ENCODE data around the gene MYO5C. TPM values are rescaled to one million over a fixed set of nuclear protein-coding genes. Genes with fewer than 3 reads are reported as not detected.

Gene MYO5C
- total and polyA plus RNA-seq, 2 donors from 2014 or later, result 4.6 to 41.6 TPM

DNA sequence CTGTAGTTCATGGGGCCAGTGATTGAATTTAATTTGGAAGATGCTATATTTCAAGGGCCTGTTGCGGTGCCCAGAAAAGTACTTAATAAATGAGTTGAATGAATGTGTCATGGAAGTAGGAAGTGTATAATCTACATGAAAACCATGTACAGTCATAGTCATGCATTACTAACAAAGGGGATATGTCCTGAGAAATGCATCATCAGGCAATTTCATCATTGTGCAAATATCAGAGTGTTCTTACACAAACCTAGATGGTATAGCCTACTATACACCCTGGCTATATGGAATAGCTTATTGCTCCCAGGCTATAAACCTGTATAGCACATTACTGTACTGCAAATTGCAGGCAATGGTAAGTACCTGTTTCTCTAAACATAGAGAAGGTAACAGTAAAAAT lies 10.7 kb upstream of the MYO5C start:
- intact Hi-C loops (cut with DNase I), result no loop called here
- H3K27ac ChIP-seq (ENCODE audit: low read depth in 2 of 2, low read length in 2 of 2), result no peak overlapping the region
- TF ChIP-seq, protein P1, sequence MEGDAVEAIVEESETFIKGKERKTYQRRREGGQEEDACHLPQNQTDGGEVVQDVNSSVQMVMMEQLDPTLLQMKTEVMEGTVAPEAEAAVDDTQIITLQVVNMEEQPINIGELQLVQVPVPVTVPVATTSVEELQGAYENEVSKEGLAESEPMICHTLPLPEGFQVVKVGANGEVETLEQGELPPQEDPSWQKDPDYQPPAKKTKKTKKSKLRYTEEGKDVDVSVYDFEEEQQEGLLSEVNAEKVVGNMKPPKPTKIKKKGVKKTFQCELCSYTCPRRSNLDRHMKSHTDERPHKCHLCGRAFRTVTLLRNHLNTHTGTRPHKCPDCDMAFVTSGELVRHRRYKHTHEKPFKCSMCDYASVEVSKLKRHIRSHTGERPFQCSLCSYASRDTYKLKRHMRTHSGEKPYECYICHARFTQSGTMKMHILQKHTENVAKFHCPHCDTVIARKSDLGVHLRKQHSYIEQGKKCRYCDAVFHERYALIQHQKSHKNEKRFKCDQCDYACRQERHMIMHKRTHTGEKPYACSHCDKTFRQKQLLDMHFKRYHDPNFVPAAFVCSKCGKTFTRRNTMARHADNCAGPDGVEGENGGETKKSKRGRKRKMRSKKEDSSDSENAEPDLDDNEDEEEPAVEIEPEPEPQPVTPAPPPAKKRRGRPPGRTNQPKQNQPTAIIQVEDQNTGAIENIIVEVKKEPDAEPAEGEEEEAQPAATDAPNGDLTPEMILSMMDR (IDR thresholded peaks at IDR 0.05; ENCODE audit: borderline replicate concordance, extremely low read depth, insufficient read depth), result no peak
- no peaks in the 10 kb centered on the region for H3K9me3 ChIP-seq (ENCODE audit: control insufficient read depth in 2 of 3, insufficient read depth in 1 of 3, low read length in 3 of 3)
- H3K4me3 ChIP-seq (ENCODE audit: low read length in 3 of 3), result no peak overlapping the region
- no peaks in the 10 kb centered on the region for H3K27me3 ChIP-seq (ENCODE audit: control insufficient read depth, insufficient read depth, low read length)
- no peak for DNase-seq
- peaks cover 0 to 3% (median 0%) of the 10 kb centered on the region in 3 donors for H3K4me1 ChIP-seq (ENCODE audit: control insufficient read depth in 2 of 3, insufficient read depth in 2 of 3, low read depth in 1 of 3, low read length in 3 of 3)
- H3K36me3 ChIP-seq (ENCODE audit: control insufficient read depth in 2 of 3, insufficient read depth in 3 of 3, low read length in 3 of 3), result peaks cover 0 to 2% (median 0%) of the 10 kb centered on the region in 3 donors
- no peak overlapping the region for H3K9ac ChIP-seq (ENCODE audit: low read length in 3 of 3)
- no peak for FAIRE-seq

- DNase-seq (no peak), FAIRE-seq (no peak)
- TF ChIP-seq, protein P1 (IDR thresholded peaks at IDR 0.05; ENCODE audit: borderline replicate concordance, extremely low read depth, insufficient read depth), result no peak
- Histone ChIP-seq H3K9ac (ENCODE audit: low read length in 3 of 3) (no peak overlapping the region), H3K36me3 (ENCODE audit: control insufficient read depth in 2 of 3, insufficient read depth in 3 of 3, low read length in 3 of 3) (no peaks in the 10 kb centered on the region), H3K27ac (ENCODE audit: low read depth in 2 of 2, low read length in 2 of 2) (no peak overlapping the region), H3K4me3 (ENCODE audit: low read length in 3 of 3) (no peak overlapping the region), H3K4me1 (ENCODE audit: control insufficient read depth in 2 of 3, insufficient read depth in 2 of 3, low read depth in 1 of 3, low read length in 3 of 3) (no peaks in the 10 kb centered on the region), H3K9me3 (ENCODE audit: control insufficient read depth in 2 of 3, insufficient read depth in 1 of 3, low read length in 3 of 3) (no peaks in the 10 kb centered on the region), H3K27me3 (ENCODE audit: control insufficient read depth, insufficient read depth, low read length) (no peaks in the 10 kb centered on the region)
- intact Hi-C loops (cut with DNase I), result no loop called here
Measured at GRCh38 chr15:52303093-52303772, 7.6 kb upstream of the MYO5C start.

DNA sequence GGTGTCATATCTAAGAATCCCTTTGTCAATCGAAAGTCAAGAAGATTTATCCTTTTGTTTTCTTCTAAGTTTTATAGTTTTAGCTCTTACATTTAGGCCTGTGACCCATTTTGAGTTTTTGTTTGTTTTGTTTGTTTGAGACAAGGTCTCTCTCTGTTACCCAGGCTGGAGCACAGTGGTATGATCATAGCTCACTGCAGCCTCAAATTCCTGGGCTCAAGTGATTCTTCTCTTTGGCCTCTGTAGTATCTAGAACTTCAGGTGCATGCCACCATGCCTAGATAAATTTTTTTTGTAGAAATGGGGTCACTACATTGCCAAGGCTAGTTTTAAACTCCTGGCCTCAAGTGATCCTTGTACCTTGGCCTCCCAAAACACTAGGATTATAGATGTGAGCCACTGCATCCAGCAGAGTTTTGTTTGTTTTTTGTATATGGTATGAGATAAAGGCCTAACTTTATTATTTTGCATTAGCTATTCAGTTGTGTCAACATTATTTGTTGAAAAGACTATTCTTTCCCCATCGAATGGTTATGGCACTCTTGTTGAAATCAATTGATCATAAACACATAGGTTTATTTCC lies 5.8 kb upstream of the MYO5C start:
- H3K27me3 ChIP-seq (ENCODE audit: control insufficient read depth, insufficient read depth, low read length), result no peaks in the 10 kb centered on the region
- no peaks in the 10 kb centered on the region for H3K9me3 ChIP-seq (ENCODE audit: control insufficient read depth in 2 of 3, insufficient read depth in 1 of 3, low read length in 3 of 3)
- no peaks in the 10 kb centered on the region for H3K36me3 ChIP-seq (ENCODE audit: control insufficient read depth in 2 of 3, insufficient read depth in 3 of 3, low read length in 3 of 3)
- no peak overlapping the region for H3K4me3 ChIP-seq (ENCODE audit: low read length in 3 of 3)
- no peak for DNase-seq
- H3K27ac ChIP-seq (ENCODE audit: low read depth in 2 of 2, low read length in 2 of 2), result no peak overlapping the region
- intact Hi-C loops (cut with DNase I), result no loop called here
- no peaks in the 10 kb centered on the region for H3K4me1 ChIP-seq (ENCODE audit: control insufficient read depth in 2 of 3, insufficient read depth in 2 of 3, low read depth in 1 of 3, low read length in 3 of 3)
- FAIRE-seq, result no peak
- TF ChIP-seq, protein P1 (IDR thresholded peaks at IDR 0.05; ENCODE audit: borderline replicate concordance, extremely low read depth, insufficient read depth), result no peak
- no peak overlapping the region for H3K9ac ChIP-seq (ENCODE audit: low read length in 3 of 3)
